Activated CD4-positive, alpha-beta T cell treated with anti-CD3 and anti-CD28 coated beads, Interleukin-2, amount 50 U/mL, for 24 hours (primary cell): ENCODE results near the gene RLF.

Experiments
- DNase-seq, 2 donors: peaks; one replicate each; pipeline ENCODE4 v3.0.0-alpha.2; 2020; ENCODE audit warnings: low read depth in 1 of 2, low spot score in 1 of 2

Gene RLF

DNA sequence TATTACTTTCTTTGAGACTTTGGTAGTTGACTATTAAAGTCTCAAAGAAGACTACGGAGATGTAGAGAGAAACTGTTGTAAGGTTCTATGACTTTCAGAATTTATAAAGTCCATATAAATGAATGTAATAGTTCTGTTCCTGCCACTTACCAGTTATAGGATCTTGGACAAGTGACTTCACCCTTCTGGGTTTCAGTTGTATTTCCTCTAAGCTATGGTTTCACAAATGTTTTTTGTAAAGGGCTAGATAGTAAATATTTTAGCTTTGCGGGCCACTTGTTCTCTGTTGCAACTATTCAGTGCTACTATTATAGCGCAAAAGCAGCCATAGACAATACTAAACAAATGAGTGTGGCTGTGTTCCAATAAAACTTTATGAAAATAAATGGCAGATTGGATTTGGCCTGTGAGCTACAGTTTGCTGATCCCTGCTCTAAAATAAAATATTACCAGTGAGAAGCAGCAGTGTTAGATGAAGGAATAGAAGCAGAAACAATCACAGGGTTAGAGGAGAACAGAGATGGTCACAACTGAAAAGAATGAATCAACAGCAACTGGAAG lies 111.5 kb downstream of the RLF start:
- no peak for DNase-seq

DNA sequence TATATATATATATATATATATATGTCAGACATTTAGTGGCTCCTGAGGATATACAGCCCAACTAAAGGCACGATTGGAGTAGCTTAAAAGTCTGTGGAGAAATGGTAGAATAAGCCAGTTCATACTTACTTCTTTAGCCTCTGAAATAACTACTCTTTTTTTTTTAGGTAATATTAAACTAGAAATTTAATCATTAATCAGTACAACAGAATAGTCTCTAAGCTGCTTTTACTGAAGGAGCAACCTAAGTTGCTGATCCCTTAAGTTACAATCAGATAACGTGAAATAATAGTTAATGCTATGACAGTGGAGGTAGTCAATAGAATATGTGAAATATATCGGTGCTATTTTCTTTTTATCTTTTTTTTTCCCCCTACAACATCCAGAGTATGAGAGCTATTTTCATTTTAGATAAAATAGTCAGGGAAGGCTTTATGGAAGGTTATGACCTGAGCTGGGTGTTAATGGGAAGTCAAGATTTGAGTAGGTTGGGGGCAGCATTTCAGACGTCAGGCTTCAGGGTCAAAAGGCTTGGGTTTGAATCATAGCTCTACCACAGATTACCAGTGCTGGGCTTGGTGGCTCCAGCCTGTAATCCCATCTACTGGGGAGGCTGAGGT lies 112.5 kb downstream of the RLF start:
- DNase-seq: no peak

DNA sequence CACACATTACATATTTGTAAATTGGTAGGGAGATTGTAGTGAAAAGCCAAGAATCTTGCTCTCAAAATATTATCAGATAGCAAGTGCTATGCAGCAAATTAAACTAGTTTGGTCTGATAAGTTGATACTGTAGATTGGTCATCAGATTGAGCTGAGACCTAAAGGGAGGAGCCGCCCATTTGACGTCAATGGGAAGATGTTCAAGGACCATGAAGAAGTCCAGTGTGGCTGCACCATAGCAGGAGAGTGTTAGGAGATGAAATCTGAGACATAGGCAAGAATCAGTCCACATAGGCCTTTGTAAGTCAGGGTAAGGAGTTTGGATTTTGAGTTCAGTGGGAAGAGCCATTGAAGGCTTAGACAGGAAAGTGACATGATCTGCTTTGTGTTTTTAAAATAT lies 113.1 kb downstream of the RLF start:
- no peak for DNase-seq

DNA sequence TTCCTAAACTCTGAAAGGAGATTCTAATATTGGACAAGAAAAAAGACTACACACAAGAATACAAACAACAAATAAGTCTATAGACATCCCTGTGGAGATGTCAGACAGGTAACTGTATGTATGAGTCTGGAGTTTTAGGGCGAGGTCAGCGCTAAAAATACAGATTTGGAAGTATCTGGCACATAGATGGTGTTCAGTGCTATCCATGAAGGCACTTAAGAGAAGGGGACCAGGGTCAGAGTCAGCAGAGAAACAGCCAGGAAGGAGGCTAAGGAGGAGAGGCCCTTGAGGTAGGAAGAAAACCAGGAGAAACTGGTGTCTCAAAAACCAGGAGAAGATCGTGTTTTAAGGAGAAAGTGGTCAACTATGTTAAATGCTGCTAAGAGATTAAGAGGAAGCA lies 114.9 kb downstream of the RLF start:
- DNase-seq: no peak

DNA sequence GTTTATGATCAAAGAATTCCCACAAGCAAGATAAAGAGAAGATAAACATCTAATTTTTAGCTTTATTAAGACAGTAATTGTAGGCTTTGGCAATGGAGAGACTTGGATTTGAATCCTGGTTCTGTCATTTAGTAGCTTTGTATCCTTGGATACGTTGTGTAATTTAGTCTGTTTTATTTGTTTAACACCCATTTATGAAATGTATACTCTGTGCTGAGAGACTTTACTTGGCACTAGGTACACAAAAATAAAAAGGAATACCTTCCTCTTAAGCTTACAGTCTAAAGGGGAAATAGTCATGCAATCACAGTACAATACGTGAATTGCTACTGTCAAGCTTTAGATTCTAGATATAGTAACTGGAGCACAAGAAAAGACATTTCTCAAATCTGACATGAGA lies 120.7 kb downstream of the RLF start:
- no peak for DNase-seq
